HEK293T (cell line): Measurements from ENCODE around the gene TM7SF3.

ENCODE experiments used
- CTBP1 ChIP-seq: fragments of 450-650 bp; IDR thresholded peaks from 2 replicates; pipeline ENCODE4 v1.6.1; 2016; ENCODE audit warnings: borderline replicate concordance
- ELF4 ChIP-seq: fragments of 450-650 bp; IDR thresholded peaks from 2 replicates; pipeline ENCODE4 v1.6.1; 2017; ENCODE audit warnings: antibody characterized with exemption
- FOXM1 ChIP-seq: fragments of 450-650 bp; IDR thresholded peaks from 2 replicates; pipeline ENCODE4 v1.6.1; 2017; ENCODE audit warnings: mild to moderate bottlenecking, borderline replicate concordance
- HDGF ChIP-seq: fragments of 450-650 bp; IDR thresholded peaks from 2 replicates; pipeline ENCODE4 v1.6.1; 2017; ENCODE audit warnings: antibody characterized with exemption, borderline replicate concordance
- L3MBTL2 ChIP-seq: fragments of 450-650 bp; conservative IDR thresholded peaks from 2 replicates; pipeline ENCODE4 v1.6.1; 2016; ENCODE audit warnings: mild to moderate bottlenecking
- LEF1 ChIP-seq: fragments of 450-650 bp; IDR thresholded peaks from 2 replicates; pipeline ENCODE4 v1.6.1; 2017; ENCODE audit warnings: mild to moderate bottlenecking, borderline replicate concordance
- NFRKB ChIP-seq: fragments of 450-650 bp; IDR thresholded peaks from 2 replicates; pipeline ENCODE4 v1.6.1; 2016; ENCODE audit warnings: mild to moderate bottlenecking, moderate library complexity
- PKNOX1 ChIP-seq: fragments of 450-650 bp; IDR thresholded peaks from 2 replicates; pipeline ENCODE4 v1.6.1; 2016
- SP1 ChIP-seq: fragments of 450-650 bp; IDR thresholded peaks from 2 replicates; pipeline ENCODE4 v1.6.1; 2017

DNA sequence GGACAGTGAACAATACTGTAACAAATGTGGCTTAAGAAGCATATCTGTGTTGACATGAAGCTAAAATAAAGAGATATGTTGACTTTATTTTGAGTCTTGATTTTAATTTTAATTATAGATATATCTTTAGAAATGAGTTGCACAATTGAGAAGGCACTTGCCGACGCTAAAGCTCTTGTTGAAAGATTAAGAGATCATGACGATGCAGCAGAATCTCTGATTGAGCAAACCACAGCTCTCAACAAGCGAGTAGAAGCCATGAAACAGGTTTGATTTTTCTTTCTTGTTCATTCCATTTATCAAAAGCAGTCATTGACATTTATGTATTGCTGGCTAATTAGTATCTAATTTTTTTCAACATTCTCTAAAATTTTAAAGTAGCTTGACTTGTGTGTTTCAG is 60.2 kb downstream of the TM7SF3 start:
- no peak for TF ChIP-seq PKNOX1
- no peak for TF ChIP-seq SP1
- TF ChIP-seq HDGF, result no peak
- no peak for TF ChIP-seq ELF4
- TF ChIP-seq LEF1, result no peak
- no peak for TF ChIP-seq NFRKB
- TF ChIP-seq FOXM1, result no peak
- no peak for TF ChIP-seq L3MBTL2
- no peak for TF ChIP-seq CTBP1
